Hypothalamus (tissue), 51 donors: ENCODE data around the gene COTL1.
"Not testable (repeated sequence)": the region's sequence is repeated elsewhere in the genome, so short reads cannot be mapped to it uniquely, and the experiment has no call there.

ENCODE experiments used
- DNase-seq, 51 donors: peaks; one replicate each; lab custom pipeline; 2025; lab: John Stamatoyannopoulos, UW

Gene COTL1

DNA sequence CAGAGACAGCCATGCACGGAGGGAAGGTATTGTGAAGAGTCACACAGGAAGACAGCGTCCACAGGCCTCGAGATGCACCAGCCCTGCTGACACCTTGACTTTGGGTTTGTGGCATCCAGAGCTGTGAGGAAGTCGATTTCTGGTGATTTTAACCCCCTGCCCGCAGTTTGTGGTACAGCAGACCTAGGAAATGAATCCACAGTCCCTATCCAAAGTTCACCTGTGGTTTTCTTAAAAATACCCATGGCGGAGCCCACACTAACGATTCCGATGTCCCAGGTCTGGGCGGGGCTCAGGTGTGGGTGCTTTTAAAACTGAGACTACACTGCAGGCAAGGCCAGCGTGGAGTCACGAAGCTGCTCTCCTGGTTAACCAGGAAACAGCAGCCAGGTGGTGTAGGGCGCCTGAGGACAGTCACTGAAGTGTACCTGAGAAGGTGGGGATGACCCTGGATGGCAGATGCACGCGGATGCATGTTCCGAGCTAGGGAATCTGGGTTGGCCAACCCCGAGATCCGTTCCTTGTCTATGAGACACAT lies 99.0 kb downstream of the COTL1 start:
- no peak for DNase-seq

DNA sequence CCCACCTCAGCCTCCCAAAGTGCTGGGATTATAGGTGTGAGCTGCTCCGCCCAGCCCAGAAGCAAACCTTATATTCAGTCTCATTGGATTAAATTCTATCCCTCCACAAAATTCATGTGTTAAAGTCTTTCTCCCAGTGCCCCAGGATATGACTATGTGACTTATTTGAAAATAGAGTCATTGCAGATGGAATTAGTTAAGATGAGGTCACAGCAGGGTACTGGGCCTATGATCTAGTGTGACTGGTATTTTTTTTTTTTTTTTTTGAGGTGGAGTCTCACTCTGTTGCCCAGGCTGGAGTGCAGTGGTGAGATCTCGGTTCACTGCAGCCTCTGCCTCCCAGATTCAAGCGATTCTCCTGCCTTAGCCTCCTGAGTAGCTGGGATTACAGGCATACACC lies 99.7 kb downstream of the COTL1 start:
- not testable (repeated sequence) for DNase-seq

DNA sequence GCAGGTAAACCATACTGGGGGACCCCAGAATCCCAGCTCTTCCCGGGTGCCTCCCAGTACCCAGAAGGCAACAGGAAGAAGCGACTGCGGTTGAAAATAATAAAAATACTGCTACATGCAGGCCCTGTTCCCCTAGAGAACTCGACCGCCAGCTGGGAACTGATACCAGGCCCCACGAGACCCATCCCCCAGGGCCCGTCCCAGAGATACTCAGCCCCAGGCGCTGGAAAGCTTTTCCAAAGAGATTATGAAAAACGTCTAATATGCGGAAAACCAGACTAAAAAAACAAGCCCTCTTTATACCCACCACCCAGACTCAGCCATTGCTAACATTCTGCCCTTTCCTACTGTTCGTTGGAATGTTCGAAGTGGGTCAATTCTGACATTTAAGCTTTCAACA lies 100.5 kb downstream of the COTL1 start:
- DNase-seq: no peak
